ENCODE data around the gene PRPSAP1. TPM values are rescaled to one million over a fixed set of nuclear protein-coding genes. Genes with fewer than 3 reads are reported as not detected.
"Not testable (repeated sequence)": the region's sequence is repeated elsewhere in the genome, so short reads cannot be mapped to it uniquely, and the experiment has no call there.

Gene PRPSAP1
- total RNA-seq, 1 donor from 2014 or later, result 68.5 TPM

DNA sequence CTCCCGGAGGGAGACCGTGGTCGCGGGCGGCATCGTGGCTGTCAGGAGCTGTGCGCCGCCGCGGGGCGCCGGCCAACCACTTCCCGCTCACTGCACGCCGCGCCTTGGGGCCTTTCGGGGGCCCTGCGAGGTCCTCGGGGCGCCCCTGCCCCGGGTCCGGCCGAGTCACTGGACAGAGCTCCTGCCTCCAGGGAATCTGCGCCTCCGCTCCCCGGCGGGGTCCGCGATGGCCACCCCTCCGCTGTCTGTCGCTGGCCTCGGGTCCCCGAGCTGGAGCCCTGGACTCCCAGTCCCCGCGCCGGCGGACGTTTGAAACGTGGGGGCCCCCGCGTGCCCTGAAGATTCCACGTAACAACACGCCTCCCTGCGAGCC lies 45.8 kb downstream of the PRPSAP1 start, which contains the start of gene QRICH2:
Gene QRICH2, minus strand, starts transcription at position 311 of the 373 bp plus-strand sequence. Its CDS starts 278 bp downstream, at position 33.
- no peaks in the 10 kb centered on the region for H3K27me3 Mint-ChIP-seq (ENCODE audit: unreplicated experiment)
- no peak within 1 kb of the TSS for H3K4me3 Mint-ChIP-seq (ENCODE audit: unreplicated experiment)
- TF ChIP-seq, protein P1, sequence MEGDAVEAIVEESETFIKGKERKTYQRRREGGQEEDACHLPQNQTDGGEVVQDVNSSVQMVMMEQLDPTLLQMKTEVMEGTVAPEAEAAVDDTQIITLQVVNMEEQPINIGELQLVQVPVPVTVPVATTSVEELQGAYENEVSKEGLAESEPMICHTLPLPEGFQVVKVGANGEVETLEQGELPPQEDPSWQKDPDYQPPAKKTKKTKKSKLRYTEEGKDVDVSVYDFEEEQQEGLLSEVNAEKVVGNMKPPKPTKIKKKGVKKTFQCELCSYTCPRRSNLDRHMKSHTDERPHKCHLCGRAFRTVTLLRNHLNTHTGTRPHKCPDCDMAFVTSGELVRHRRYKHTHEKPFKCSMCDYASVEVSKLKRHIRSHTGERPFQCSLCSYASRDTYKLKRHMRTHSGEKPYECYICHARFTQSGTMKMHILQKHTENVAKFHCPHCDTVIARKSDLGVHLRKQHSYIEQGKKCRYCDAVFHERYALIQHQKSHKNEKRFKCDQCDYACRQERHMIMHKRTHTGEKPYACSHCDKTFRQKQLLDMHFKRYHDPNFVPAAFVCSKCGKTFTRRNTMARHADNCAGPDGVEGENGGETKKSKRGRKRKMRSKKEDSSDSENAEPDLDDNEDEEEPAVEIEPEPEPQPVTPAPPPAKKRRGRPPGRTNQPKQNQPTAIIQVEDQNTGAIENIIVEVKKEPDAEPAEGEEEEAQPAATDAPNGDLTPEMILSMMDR (IDR thresholded peaks at IDR 0.05; ENCODE audit: partially characterized antibody, unreplicated experiment), result no peak
- H3K9me3 Mint-ChIP-seq (ENCODE audit: unreplicated experiment), result no peaks in the 10 kb centered on the region
- no peaks in the 10 kb centered on the region for H3K36me3 Mint-ChIP-seq (ENCODE audit: unreplicated experiment)
- no peak for DNase-seq
- no peaks in the 10 kb centered on the region for H3K4me1 Mint-ChIP-seq (ENCODE audit: low read depth, unreplicated experiment)
- H3K27ac Mint-ChIP-seq (ENCODE audit: unreplicated experiment), result no peak within 1 kb of the TSS

DNA sequence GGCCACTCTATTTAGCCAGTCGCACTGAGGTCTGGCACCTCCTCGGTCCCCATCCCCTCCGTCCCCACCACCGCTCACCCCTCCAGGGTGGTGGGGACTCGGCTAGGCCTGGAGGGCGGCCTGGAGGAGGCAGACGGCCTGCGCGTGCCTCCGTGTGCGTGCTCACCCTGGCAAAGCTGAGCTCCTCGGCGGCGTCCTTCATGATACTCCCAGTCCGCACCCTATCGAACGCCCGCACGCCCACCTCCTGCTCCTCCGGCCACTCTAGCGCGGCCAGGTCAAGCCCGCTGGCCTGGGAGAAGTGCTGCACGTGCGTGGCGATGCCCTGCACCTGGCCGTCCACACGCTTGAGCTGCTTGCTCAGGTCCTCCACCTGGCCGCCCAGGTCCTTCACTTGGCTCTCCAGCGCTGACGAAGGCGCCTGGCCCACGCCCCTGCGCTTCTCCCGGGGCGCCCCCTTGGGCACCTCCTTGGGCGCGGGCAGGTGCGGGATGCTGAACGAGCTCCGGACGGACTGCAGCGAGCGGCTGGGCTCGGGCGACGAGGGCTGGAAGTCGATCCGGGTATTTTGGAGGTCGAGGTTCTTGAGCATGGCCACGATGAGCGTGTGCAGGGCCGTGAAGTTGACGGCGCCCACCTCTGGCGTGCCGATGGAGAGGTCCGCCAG lies 46.3 kb downstream of the PRPSAP1 start:
- Mint-ChIP-seq H3K4me3 (ENCODE audit: unreplicated experiment) (no peak overlapping the region), H3K27ac (ENCODE audit: unreplicated experiment) (no peak overlapping the region), H3K27me3 (ENCODE audit: unreplicated experiment) (no peaks in the 10 kb centered on the region), H3K9me3 (ENCODE audit: unreplicated experiment) (no peaks in the 10 kb centered on the region), H3K4me1 (ENCODE audit: low read depth, unreplicated experiment) (no peaks in the 10 kb centered on the region), H3K36me3 (ENCODE audit: unreplicated experiment) (no peaks in the 10 kb centered on the region)
- TF ChIP-seq, protein P1 (IDR thresholded peaks at IDR 0.05; ENCODE audit: partially characterized antibody, unreplicated experiment), result no peak
- DNase-seq, result no peak

DNA sequence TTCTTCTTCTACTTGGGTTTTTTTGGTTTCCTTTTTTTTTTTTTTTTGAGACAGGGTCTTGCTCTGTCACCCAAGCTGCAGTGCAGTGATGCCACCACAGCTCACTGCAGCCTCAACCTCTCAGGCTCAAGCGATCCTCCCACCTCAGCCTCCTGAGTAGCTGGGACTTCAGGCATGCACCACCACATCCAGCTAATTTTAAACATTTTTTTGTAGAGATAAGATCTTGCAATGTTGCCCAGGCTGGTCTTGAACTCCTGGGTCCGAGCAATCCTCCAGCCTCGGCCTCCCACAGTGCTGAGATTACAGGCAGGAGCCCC lies 48.6 kb downstream of the PRPSAP1 start:
- not testable (repeated sequence) for H3K4me3 Mint-ChIP-seq (ENCODE audit: unreplicated experiment); H3K27ac Mint-ChIP-seq (ENCODE audit: unreplicated experiment); H3K9me3 Mint-ChIP-seq (ENCODE audit: unreplicated experiment); H3K36me3 Mint-ChIP-seq (ENCODE audit: unreplicated experiment); H3K27me3 Mint-ChIP-seq (ENCODE audit: unreplicated experiment); DNase-seq; H3K4me1 Mint-ChIP-seq (ENCODE audit: low read depth, unreplicated experiment)

DNA sequence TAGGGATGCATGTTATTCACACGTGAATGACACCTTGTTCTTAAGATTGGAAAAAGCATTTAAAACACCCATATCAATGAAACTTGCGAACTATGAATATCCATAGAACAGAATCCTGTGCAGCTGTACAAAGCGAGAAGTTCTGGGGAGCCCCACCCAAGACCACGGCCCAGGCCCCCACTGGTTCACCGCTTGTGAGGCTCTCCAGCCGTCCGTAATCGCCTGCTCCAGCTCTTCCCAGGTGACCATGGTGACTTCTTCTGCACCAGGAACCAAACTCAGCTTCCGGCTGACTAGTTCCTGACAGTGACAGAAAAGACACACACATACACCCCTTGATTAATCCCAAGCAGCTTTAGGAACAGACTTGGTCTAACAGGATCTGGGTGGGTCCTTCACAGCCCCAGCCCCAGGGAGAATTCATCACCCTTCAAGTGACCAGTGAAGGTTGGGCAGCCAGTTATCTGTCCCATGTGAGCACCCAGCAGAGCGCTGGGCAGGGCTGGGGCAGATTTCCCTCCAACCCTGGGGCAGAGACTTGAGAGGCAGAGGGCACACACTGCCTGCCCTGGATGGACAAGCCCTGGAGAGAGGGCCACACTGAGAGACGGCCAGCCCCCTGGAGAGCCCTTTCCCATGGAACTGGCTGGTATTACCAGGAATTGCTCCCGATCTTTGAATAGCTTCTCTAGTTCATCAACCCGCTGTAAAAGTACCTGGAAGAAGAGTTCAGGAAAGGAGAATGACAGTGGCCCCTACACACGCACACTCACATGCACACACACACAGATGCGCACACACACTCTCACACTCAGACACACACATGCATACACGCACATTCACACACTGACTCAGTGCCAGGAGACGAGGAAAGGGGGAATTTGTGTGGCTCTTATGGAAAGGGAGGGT lies 49.2 kb downstream of the PRPSAP1 start:
- H3K4me1 Mint-ChIP-seq (ENCODE audit: low read depth, unreplicated experiment), result no peaks in the 10 kb centered on the region
- H3K4me3 Mint-ChIP-seq (ENCODE audit: unreplicated experiment), result no peak overlapping the region
- TF ChIP-seq, protein P1 (IDR thresholded peaks at IDR 0.05; ENCODE audit: partially characterized antibody, unreplicated experiment), result no peak
- H3K27ac Mint-ChIP-seq (ENCODE audit: unreplicated experiment), result no peak overlapping the region
- H3K9me3 Mint-ChIP-seq (ENCODE audit: unreplicated experiment), result no peaks in the 10 kb centered on the region
- H3K36me3 Mint-ChIP-seq (ENCODE audit: unreplicated experiment), result no peaks in the 10 kb centered on the region
- DNase-seq, result no peak
- no peaks in the 10 kb centered on the region for H3K27me3 Mint-ChIP-seq (ENCODE audit: unreplicated experiment)

DNA sequence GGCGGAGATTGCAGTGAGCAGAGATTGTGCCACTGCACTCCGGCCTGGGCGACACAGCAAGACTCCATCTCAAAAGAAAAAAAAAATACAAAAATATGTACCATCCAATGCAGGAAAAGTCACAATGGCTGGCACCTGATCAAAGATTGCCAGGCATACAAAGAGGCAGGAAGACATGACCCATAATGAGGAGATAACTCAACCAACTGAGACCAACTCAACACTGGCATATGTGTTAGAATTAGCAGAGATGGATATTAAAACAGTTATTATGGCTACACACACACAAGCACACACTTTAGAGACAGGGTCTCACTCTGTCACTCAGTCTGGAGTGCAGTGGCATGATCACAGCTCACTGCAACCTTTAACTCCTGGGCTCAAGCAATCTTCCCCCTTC lies 56.3 kb downstream of the PRPSAP1 start:
- TF ChIP-seq, protein P1 (IDR thresholded peaks at IDR 0.05; ENCODE audit: partially characterized antibody, unreplicated experiment), result no peak
- Mint-ChIP-seq H3K4me1 (ENCODE audit: low read depth, unreplicated experiment) (no peaks in the 10 kb centered on the region), H3K9me3 (ENCODE audit: unreplicated experiment) (peaks cover 3% of the 10 kb centered on the region), H3K4me3 (ENCODE audit: unreplicated experiment) (no peak overlapping the region), H3K36me3 (ENCODE audit: unreplicated experiment) (peaks cover 5% of the 10 kb centered on the region), H3K27me3 (ENCODE audit: unreplicated experiment) (no peaks in the 10 kb centered on the region), H3K27ac (ENCODE audit: unreplicated experiment) (no peak overlapping the region)
- DNase-seq, result no peak
